Upper lobe of right lung (tissue), 1 donor: ENCODE data around the gene TSPAN12. TPM values are rescaled to one million over a fixed set of nuclear protein-coding genes. Genes with fewer than 3 reads are reported as not detected.

Experiments used
- ATAC-seq: fragments of 200-7000 bp; cut with Tn5 transposase; one replicate; pipeline ENCODE4 v1.9.1; 2020; ENCODE audit warnings: mild to moderate bottlenecking, moderate library complexity
- DNase-seq: peaks from one replicate; pipeline ENCODE4 v3.0.0-alpha.2; 2020
- H3K27ac ChIP-seq: fragments of 200-600 bp; one replicate; pipeline ENCODE4 v1.8.0; 2022
- H3K27me3 ChIP-seq: fragments of 200-600 bp; one replicate; pipeline ENCODE4 v1.8.0; 2022; ENCODE audit warnings: mild to moderate bottlenecking
- H3K36me3 ChIP-seq: fragments of 200-600 bp; one replicate; pipeline ENCODE4 v1.8.0; 2022
- H3K4me1 ChIP-seq: fragments of 200-600 bp; one replicate; pipeline ENCODE4 v1.8.0; 2022
- H3K4me3 ChIP-seq: fragments of 200-600 bp; one replicate; pipeline ENCODE4 v1.8.0; 2022; ENCODE audit warnings: mild to moderate bottlenecking
- H3K9me3 ChIP-seq: fragments of 200-600 bp; one replicate; pipeline ENCODE4 v1.8.0; 2022
- intact Hi-C: fragments of 100-400 bp; cut with DNase I; formaldehyde crosslinking; loops from one replicate; pipeline ENCODE4 v1.11.0; 2022
- total RNA-seq: library from RNA; stranded (reverse); fragmentation: NEBNext Ultra II Directional; extraction: Animal tissue kit (Norgen Biotek cat#: 25700); gene quantifications from one replicate; pipeline ENCODE4 v1.2.1, GENCODE V29; 2021
- TF ChIP-seq, protein P1 (sequence below): fragments of 200-600 bp; IDR thresholded peaks from one replicate; pipeline ENCODE4 v1.8.0; 2022; ENCODE audit warnings: antibody characterized with exemption
- donor health status: DM: no; HTN: yes; CAD: no; lungs with severe emphysema.

Gene TSPAN12
- total RNA-seq, 1 donor from 2014 or later = 51.8 TPM

- no peak for ATAC-seq
- Histone ChIP-seq H3K9me3 (no peaks in the 10 kb centered on the region), H3K4me3 (no peak overlapping the region), H3K27ac (no peak overlapping the region), H3K4me1 (no peaks in the 10 kb centered on the region), H3K36me3 (no peaks in the 10 kb centered on the region), H3K27me3 (no peaks in the 10 kb centered on the region)
- TF ChIP-seq, protein P1, sequence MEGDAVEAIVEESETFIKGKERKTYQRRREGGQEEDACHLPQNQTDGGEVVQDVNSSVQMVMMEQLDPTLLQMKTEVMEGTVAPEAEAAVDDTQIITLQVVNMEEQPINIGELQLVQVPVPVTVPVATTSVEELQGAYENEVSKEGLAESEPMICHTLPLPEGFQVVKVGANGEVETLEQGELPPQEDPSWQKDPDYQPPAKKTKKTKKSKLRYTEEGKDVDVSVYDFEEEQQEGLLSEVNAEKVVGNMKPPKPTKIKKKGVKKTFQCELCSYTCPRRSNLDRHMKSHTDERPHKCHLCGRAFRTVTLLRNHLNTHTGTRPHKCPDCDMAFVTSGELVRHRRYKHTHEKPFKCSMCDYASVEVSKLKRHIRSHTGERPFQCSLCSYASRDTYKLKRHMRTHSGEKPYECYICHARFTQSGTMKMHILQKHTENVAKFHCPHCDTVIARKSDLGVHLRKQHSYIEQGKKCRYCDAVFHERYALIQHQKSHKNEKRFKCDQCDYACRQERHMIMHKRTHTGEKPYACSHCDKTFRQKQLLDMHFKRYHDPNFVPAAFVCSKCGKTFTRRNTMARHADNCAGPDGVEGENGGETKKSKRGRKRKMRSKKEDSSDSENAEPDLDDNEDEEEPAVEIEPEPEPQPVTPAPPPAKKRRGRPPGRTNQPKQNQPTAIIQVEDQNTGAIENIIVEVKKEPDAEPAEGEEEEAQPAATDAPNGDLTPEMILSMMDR = no peak
- no peak for DNase-seq
- intact Hi-C loops = no loop called here
These were observed 16.3 kb downstream of the TSPAN12 start for GRCh38 chr7:120841608-120842007.

- Histone ChIP-seq H3K4me3 (no peak overlapping the region), H3K27me3 (no peaks in the 10 kb centered on the region), H3K27ac (peak overlapping the region; percentile 20), H3K9me3 (no peaks in the 10 kb centered on the region), H3K4me1 (no peaks in the 10 kb centered on the region), H3K36me3 (no peaks in the 10 kb centered on the region)
- no peak for DNase-seq
- TF ChIP-seq, protein P1 = no peak
- ATAC-seq = no peak
- intact Hi-C loops = no loop called here
These were observed 19.7 kb downstream of the TSPAN12 start for GRCh38 chr7:120838281-120838682.

GRCh38 chr7:120837599-120837998, 20.3 kb downstream of the TSPAN12 start:
- intact Hi-C loops = no loop called here
- DNase-seq (no peak), ATAC-seq (no peak)
- TF ChIP-seq, protein P1 = no peak
- H3K9me3 ChIP-seq = no peaks in the 10 kb centered on the region
- no peaks in the 10 kb centered on the region for H3K27me3 ChIP-seq
- H3K36me3 ChIP-seq = no peaks in the 10 kb centered on the region
- H3K4me1 ChIP-seq = no peaks in the 10 kb centered on the region
- H3K4me3 ChIP-seq = no peak overlapping the region
- H3K27ac ChIP-seq = no peak overlapping the region

- TF ChIP-seq, protein P1 = no peak
- Histone ChIP-seq H3K36me3 (no peaks in the 10 kb centered on the region), H3K4me1 (no peaks in the 10 kb centered on the region), H3K27me3 (no peaks in the 10 kb centered on the region), H3K9me3 (no peaks in the 10 kb centered on the region), H3K27ac (no peak overlapping the region), H3K4me3 (no peak overlapping the region)
- DNase-seq (no peak), ATAC-seq (no peak)
- intact Hi-C loops = no loop called here
These were observed 21.3 kb downstream of the TSPAN12 start for GRCh38 chr7:120836556-120837115.

GRCh38 chr7:120834726-120835125, 23.2 kb downstream of the TSPAN12 start:
- ATAC-seq (no peak), DNase-seq (no peak)
- Histone ChIP-seq H3K36me3 (no peaks in the 10 kb centered on the region), H3K27ac (no peak overlapping the region), H3K4me1 (no peaks in the 10 kb centered on the region), H3K27me3 (no peaks in the 10 kb centered on the region), H3K4me3 (no peak overlapping the region), H3K9me3 (no peaks in the 10 kb centered on the region)
- TF ChIP-seq, protein P1 = no peak
- intact Hi-C loops = no loop called here

GRCh38 chr7:120833546-120833945, 24.4 kb downstream of the TSPAN12 start:
- H3K4me1 ChIP-seq = no peaks in the 10 kb centered on the region
- H3K36me3 ChIP-seq = no peaks in the 10 kb centered on the region
- no peak overlapping the region for H3K27ac ChIP-seq
- ATAC-seq (no peak), DNase-seq (no peak)
- H3K9me3 ChIP-seq = no peaks in the 10 kb centered on the region
- no peaks in the 10 kb centered on the region for H3K27me3 ChIP-seq
- TF ChIP-seq, protein P1 = no peak
- H3K4me3 ChIP-seq = no peak overlapping the region
- intact Hi-C loops = no loop called here
